Measurements from ENCODE around the gene CREBBP. TPM values are rescaled to one million over a fixed set of nuclear protein-coding genes. Genes with fewer than 3 reads are reported as not detected.

CREBBP gene
- total RNA-seq, 2 experiments from 2014 or later, result 36.0 to 72.3 TPM

DNA sequence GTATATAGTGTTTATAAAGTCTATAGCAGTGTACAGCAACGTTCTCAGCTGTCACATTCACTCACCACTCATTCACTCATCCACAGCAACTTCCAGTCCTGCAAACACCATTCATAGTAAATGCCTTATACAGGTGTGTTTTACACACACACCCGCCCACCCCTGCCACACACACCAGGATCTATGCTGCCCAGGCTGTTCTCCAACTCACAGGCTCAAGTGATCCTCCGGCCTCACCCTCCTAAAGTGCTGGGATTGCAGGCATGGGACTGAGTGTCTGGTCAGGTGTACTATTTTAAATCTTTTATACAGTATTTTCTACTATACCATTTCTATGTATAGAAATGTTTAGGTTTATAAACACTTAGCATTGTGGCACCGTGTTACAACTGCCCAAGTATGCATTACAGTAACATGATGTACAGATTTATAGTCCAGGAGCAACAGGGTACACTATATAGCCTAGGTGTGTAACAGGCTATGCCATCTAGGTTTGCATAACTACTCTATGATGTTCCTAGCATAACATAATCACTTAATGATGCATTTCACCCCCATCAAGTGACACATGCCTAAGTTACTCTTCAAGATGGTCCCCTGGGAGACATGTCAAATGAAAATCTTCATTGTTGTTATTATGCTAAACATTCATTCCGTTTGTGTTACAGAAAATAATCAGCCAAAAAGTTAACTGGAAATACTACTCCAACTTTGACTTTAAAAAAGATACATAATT, 42.5 kb downstream of the CREBBP start:
- intact Hi-C loops (cut with micrococcal nuclease; ENCODE audit: unreplicated experiment), result no loop called here
- H3K4me2 ChIP-seq (ENCODE audit: low read length), result no peak overlapping the region
- H3K4me1 ChIP-seq (ENCODE audit: insufficient read depth, low read length, poor library complexity, severe bottlenecking), result peaks cover 11% of the 10 kb centered on the region
- H4K20me1 ChIP-seq (ENCODE audit: insufficient read depth, low read length), result peaks cover 14% of the 10 kb centered on the region; the same call in 1 of the 2 replicates
- peaks cover 15% of the 10 kb centered on the region for H3K9me3 ChIP-seq (ENCODE audit: low read length)
- H3K27ac ChIP-seq (ENCODE audit: low read depth, low read length, poor library complexity, severe bottlenecking), result no peak overlapping the region
- no peak overlapping the region for H2AFZ ChIP-seq (ENCODE audit: low read length)
- H3K79me2 ChIP-seq (ENCODE audit: insufficient read depth, low read depth, low read length), result peaks cover 91% of the 10 kb centered on the region
- no peak for DNase-seq (ENCODE audit: low spot score)
- H3K4me3 ChIP-seq (ENCODE audit: low read depth, low read length, poor library complexity, severe bottlenecking), result no peak overlapping the region
- H3K9me2 ChIP-seq (ENCODE audit: insufficient read depth, low read length), result no peaks in the 10 kb centered on the region
- peaks cover 38% of the 10 kb centered on the region for H3K36me3 ChIP-seq (ENCODE audit: insufficient read depth, low read length)
- POLR2A ChIA-PET, result interaction anchor here (0.6 to 1.0 kb wide), 4 partner anchors 11 to 305 kb away, joined by 3 to 5 read pairs (median 4); no protein-coding TSS in a partner anchor
- BruUV-seq (replicated peaks), result no TSS peak
- TF ChIP-seq, protein P1, sequence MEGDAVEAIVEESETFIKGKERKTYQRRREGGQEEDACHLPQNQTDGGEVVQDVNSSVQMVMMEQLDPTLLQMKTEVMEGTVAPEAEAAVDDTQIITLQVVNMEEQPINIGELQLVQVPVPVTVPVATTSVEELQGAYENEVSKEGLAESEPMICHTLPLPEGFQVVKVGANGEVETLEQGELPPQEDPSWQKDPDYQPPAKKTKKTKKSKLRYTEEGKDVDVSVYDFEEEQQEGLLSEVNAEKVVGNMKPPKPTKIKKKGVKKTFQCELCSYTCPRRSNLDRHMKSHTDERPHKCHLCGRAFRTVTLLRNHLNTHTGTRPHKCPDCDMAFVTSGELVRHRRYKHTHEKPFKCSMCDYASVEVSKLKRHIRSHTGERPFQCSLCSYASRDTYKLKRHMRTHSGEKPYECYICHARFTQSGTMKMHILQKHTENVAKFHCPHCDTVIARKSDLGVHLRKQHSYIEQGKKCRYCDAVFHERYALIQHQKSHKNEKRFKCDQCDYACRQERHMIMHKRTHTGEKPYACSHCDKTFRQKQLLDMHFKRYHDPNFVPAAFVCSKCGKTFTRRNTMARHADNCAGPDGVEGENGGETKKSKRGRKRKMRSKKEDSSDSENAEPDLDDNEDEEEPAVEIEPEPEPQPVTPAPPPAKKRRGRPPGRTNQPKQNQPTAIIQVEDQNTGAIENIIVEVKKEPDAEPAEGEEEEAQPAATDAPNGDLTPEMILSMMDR (conservative IDR thresholded peaks at IDR 0.05; ENCODE audit: low read length), result no peak
- TF ChIP-seq EZH2phosphoT487 (IDR thresholded peaks at IDR 0.05; ENCODE audit: borderline replicate concordance, low read depth, low read length), result no peak
- CTCF ChIA-PET (ENCODE audit: unreplicated experiment), result no interaction called here

DNA sequence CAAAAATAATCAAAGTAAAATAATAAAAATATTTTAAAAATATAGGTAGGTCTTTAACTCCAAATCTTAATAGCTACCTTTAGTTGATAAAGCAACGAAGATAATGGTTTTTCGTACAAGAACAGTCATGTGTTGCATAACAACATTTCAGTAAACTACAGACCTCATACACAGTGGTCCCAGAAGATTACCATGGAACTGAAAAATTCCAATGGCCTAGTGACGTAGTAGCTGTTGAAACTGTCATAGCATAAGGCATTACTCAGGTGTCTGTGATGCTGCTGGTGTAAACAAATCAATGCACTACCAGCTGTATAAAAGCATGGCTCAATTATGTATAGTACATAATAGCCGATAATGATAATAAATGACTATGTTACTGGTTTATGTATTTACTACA, 43.9 kb downstream of the CREBBP start:
- intact Hi-C loops (cut with micrococcal nuclease; ENCODE audit: unreplicated experiment), result no loop called here
- peaks cover 29% of the 10 kb centered on the region for H3K9me3 ChIP-seq (ENCODE audit: low read length)
- H3K4me2 ChIP-seq (ENCODE audit: low read length), result no peak overlapping the region
- no peak overlapping the region for H3K27ac ChIP-seq (ENCODE audit: low read depth, low read length, poor library complexity, severe bottlenecking)
- no peak for TF ChIP-seq EZH2phosphoT487 (IDR thresholded peaks at IDR 0.05; ENCODE audit: borderline replicate concordance, low read depth, low read length)
- TF ChIP-seq, protein P1 (conservative IDR thresholded peaks at IDR 0.05; ENCODE audit: low read length), result no peak
- H3K9me2 ChIP-seq (ENCODE audit: insufficient read depth, low read length), result no peaks in the 10 kb centered on the region
- H3K36me3 ChIP-seq (ENCODE audit: insufficient read depth, low read length), result peaks cover 51% of the 10 kb centered on the region
- H3K4me3 ChIP-seq (ENCODE audit: low read depth, low read length, poor library complexity, severe bottlenecking), result no peak overlapping the region
- BruUV-seq (replicated peaks), result no TSS peak
- H3K4me1 ChIP-seq (ENCODE audit: insufficient read depth, low read length, poor library complexity, severe bottlenecking), result peaks cover under 1% of the 10 kb centered on the region
- H4K20me1 ChIP-seq (ENCODE audit: insufficient read depth, low read length), result 0 out of 2 replicates have a peak, but pooled peaks cover 9% of the 10 kb centered on the region
- no peak overlapping the region for H2AFZ ChIP-seq (ENCODE audit: low read length)
- ChIA-PET CTCF (ENCODE audit: unreplicated experiment) (interaction anchor here (0.6 kb wide), 1 partner anchor 25 kb away, joined by 3 read pairs; no protein-coding TSS in a partner anchor), POLR2A (interaction anchor here (0.6 to 1.2 kb wide), 3 partner anchors 29 to 84 kb away, joined by 3 to 4 read pairs (median 4); no protein-coding TSS in a partner anchor)
- no peak for DNase-seq (ENCODE audit: low spot score)
- peaks cover 91% of the 10 kb centered on the region for H3K79me2 ChIP-seq (ENCODE audit: insufficient read depth, low read depth, low read length)

DNA sequence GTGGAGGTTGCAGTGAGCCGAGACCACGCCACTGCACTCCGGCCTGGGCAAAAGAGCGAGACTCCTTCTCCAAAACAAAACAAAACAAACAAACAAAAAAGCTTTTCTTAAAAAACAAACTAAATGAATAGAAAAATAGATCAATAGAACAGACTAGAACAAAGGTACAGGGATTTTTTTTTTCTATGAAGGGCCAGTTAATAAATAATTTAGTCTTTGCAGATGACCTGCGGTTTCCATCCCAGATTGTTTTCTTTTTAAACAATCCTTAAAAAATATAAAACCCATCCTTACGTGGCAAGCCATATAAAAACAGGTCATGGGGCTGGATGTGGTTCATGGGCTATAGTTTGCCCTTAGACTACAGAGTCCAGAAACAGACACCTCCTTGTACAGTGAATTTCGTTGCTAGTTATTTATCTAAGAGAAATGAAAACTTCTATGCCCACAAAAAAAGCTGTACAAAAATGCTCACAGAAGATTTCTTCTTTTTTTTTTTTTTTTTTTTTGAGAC, 45.4 kb downstream of the CREBBP start:
- Histone ChIP-seq H3K4me3 (ENCODE audit: low read depth, low read length, poor library complexity, severe bottlenecking) (no peak overlapping the region), H3K4me1 (ENCODE audit: insufficient read depth, low read length, poor library complexity, severe bottlenecking) (no peaks in the 10 kb centered on the region), H3K36me3 (ENCODE audit: insufficient read depth, low read length) (peaks cover 51% of the 10 kb centered on the region), H2AFZ (ENCODE audit: low read length) (no peak overlapping the region), H3K9me3 (ENCODE audit: low read length) (peaks cover 30% of the 10 kb centered on the region), H3K27ac (ENCODE audit: low read depth, low read length, poor library complexity, severe bottlenecking) (no peak overlapping the region), H4K20me1 (ENCODE audit: insufficient read depth, low read length) (0 out of 2 replicates have a peak, but pooled peaks cover 9% of the 10 kb centered on the region), H3K9me2 (ENCODE audit: insufficient read depth, low read length) (no peaks in the 10 kb centered on the region), H3K79me2 (ENCODE audit: insufficient read depth, low read depth, low read length) (peaks cover 91% of the 10 kb centered on the region), H3K4me2 (ENCODE audit: low read length) (no peak overlapping the region)
- intact Hi-C loops (cut with micrococcal nuclease; ENCODE audit: unreplicated experiment), result no loop called here
- CTCF ChIA-PET (ENCODE audit: unreplicated experiment), result no interaction called here
- BruUV-seq (replicated peaks), result no TSS peak
- TF ChIP-seq EZH2phosphoT487 (IDR thresholded peaks at IDR 0.05; ENCODE audit: borderline replicate concordance, low read depth, low read length), result no peak
- TF ChIP-seq, protein P1 (conservative IDR thresholded peaks at IDR 0.05; ENCODE audit: low read length), result no peak
- DNase-seq (ENCODE audit: low spot score), result no peak
- POLR2A ChIA-PET, result interaction anchor here (0.7 to 1.2 kb wide), 2 partner anchors 83 to 171 kb away, joined by 3 to 4 read pairs; no protein-coding TSS in a partner anchor

Measured in OCI-LY7 (cell line).